AG09309 (cell line): Measurements from ENCODE around the gene THBD.

Experiments
- DNase-seq: peaks from one replicate; pipeline ENCODE4 v3.0.0-alpha.2; 2010; ENCODE audit warnings: low read depth
- H3K4me3 ChIP-seq: 2 replicates; pipeline ENCODE4 v1.5.1; 2011; ENCODE audit warnings: mild to moderate bottlenecking, low read depth, low read length, moderate library complexity; ENCODE audit not compliant: control insufficient read depth
- TF ChIP-seq, protein P1 (sequence below): IDR thresholded peaks from 2 replicates; pipeline ENCODE4 v1.5.1; 2011; ENCODE audit warnings: mild to moderate bottlenecking, low read depth, low read length, inconsistent platforms; ENCODE audit not compliant: insufficient read depth, control insufficient read depth; ENCODE audit errors: missing control alignments

Gene THBD

GRCh38 chr20:23033918-23034317 is 15.6 kb downstream of the THBD start:
- TF ChIP-seq, protein P1, sequence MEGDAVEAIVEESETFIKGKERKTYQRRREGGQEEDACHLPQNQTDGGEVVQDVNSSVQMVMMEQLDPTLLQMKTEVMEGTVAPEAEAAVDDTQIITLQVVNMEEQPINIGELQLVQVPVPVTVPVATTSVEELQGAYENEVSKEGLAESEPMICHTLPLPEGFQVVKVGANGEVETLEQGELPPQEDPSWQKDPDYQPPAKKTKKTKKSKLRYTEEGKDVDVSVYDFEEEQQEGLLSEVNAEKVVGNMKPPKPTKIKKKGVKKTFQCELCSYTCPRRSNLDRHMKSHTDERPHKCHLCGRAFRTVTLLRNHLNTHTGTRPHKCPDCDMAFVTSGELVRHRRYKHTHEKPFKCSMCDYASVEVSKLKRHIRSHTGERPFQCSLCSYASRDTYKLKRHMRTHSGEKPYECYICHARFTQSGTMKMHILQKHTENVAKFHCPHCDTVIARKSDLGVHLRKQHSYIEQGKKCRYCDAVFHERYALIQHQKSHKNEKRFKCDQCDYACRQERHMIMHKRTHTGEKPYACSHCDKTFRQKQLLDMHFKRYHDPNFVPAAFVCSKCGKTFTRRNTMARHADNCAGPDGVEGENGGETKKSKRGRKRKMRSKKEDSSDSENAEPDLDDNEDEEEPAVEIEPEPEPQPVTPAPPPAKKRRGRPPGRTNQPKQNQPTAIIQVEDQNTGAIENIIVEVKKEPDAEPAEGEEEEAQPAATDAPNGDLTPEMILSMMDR, result no peak
- DNase-seq, result no peak
- H3K4me3 ChIP-seq, result no peak overlapping the region

DNA sequence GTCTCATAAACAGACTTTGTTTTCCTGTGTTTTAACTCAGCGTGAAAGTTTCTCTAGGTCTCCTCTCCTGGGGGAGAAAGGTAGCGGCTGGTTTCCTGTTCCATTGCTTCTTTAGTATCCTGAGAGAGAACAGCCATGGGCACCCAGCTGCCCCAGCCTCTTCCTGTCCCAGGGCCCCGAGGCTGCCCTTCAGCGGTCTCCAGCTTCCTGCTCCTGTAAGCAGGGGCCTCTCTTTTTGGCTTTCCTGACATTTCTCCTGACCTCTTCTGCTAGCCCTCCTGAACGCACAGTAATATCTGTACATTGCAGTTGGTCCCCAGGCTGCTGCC is 16.8 kb downstream of the THBD start:
- TF ChIP-seq, protein P1, result no peak
- H3K4me3 ChIP-seq, result no peak overlapping the region
- DNase-seq, result no peak

GRCh38 chr20:23032056-23032749 is 17.3 kb downstream of the THBD start:
- TF ChIP-seq, protein P1, result no peak
- no peak for DNase-seq
- no peak overlapping the region for H3K4me3 ChIP-seq

- no peak overlapping the region for H3K4me3 ChIP-seq
Observed at GRCh38 chr20:23031346-23031745, 18.1 kb downstream of the THBD start.

DNA sequence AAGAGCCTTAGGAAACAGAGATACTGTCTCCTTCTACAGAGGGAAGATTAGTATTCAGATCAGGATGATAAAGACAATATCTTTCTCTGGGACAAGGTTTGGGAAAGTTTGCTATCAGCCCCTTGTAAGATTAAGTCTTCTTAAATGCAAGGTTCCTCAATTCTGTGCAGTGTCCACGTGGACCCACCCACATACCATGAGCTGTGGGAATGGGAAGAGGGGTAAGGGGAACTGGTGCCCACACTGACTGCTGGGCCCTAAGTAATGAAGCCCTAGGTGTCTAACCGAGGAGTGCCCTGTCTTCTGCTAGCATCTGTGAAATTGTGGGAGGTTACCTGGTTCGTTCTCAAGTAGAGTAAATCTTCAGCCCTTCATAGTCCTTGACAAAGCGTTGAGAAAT is 20.1 kb downstream of the THBD start:
- no peak overlapping the region for H3K4me3 ChIP-seq
- TF ChIP-seq, protein P1, result no peak
- no peak for DNase-seq

More at GRCh38 chr20:23031346-23031745, 18.1 kb downstream of the THBD start:
- TF ChIP-seq, protein P1, result no peak
- no peak for DNase-seq

DNA sequence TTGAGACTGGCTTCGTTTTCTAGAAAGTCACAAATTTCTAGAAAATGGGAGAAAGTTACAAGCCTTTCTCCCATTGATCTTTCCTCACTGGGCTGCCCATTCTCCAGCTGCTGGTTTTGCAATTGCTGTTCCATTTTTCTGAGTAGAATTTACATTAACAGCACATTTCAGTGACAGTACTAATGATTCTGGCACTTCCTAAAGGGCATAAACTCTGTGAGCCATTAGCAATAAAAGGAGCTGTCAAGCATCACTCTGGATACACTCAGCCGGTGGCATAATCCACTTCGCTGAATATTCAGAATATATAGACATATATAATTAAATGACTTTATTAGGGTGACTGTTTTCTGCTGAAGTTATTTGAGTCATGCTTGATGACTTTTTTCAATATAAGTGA is 21.1 kb downstream of the THBD start:
- DNase-seq, result no peak
- TF ChIP-seq, protein P1, result no peak
- no peak overlapping the region for H3K4me3 ChIP-seq
